Activated CD8-positive, alpha-beta memory T cell treated with anti-CD3 and anti-CD28 coated beads, Interleukin-2, amount 50 U/mL, for 4 hours (primary cell): ENCODE results near the gene MSANTD2.

ENCODE experiments used
- DNase-seq: peaks from one replicate; pipeline ENCODE4 v3.0.0-alpha.2; 2020

Gene MSANTD2

DNA sequence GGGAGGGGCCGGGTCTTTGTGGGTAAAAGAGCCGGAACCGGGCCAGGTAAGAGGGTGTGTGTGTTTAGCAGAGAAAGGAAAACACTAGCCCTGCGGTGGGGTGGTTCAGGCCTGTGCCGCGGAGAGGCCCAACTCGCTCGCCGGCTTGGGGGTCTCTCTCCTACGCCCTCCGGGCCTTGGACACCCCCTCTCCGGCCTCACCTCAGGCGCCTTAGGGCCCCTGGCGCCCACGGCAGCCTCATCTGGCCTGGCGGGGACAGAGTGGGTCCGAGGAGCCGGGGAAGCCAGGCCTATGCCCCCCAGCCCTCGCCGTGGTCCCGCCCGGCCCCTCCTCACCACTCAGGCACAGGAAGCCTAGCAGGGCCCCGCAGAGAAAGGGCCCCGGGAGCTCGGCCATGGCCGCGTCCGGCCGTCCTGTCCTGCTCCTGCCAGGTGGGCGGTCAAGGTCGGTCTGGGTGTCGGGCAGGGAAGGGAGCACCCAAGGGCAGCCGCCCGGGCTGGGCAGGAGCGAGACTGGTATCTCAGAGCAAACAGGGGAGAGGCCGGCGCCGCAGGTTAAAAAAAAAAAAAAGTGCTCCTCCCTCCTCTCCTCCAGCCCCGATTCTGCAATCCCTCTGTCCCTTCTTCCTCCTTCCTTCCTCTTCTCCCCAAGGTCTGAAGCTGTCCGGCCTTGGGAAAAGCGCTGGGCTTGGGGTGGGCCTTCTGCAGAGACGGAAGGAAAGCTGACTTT is 48.3 kb downstream of the MSANTD2 start, which contains the start of gene VSIG2:
TSS of gene VSIG2 (minus strand) at position 515 of the 730 bp plus-strand sequence. CDS start at position 397, 118 bp downstream.
- DNase-seq = no peak

DNA sequence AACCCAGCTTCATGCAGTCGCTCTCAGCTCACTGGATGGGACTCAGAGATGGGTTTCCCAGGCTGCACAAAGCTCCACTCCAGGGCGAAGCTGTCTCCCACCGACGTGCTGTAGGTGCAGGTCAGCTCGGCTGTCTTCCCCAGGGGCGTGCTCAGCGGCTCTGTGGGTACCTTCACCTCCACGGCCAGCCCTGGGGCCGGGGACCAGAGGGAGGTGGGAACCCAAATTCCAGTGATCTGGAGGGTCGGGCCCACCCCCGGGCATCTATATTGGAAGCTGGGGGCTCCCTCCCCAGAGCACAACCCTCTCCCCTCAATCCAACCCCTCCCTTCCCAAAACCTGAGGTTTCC is 48.8 kb downstream of the MSANTD2 start:
- DNase-seq = no peak

DNA sequence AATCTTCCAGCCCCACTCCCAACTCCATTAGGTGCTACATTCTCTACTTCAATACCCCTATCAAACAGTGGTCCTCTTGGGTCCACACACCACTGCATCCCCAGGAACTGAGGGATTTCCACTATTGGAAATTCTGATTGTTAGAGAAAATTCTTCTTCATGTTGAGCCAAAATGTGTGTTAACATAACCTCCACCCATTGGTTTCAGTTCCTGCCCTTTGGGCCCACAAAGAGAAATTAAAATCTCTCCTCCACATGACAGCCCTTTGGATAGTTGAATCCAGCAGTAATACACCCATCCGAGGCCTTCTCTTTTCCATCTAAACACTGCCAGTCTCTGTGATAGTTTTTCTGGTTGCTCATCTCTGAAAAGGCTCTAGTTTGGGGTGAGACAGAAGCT is 50.3 kb downstream of the MSANTD2 start:
- DNase-seq = no peak

DNA sequence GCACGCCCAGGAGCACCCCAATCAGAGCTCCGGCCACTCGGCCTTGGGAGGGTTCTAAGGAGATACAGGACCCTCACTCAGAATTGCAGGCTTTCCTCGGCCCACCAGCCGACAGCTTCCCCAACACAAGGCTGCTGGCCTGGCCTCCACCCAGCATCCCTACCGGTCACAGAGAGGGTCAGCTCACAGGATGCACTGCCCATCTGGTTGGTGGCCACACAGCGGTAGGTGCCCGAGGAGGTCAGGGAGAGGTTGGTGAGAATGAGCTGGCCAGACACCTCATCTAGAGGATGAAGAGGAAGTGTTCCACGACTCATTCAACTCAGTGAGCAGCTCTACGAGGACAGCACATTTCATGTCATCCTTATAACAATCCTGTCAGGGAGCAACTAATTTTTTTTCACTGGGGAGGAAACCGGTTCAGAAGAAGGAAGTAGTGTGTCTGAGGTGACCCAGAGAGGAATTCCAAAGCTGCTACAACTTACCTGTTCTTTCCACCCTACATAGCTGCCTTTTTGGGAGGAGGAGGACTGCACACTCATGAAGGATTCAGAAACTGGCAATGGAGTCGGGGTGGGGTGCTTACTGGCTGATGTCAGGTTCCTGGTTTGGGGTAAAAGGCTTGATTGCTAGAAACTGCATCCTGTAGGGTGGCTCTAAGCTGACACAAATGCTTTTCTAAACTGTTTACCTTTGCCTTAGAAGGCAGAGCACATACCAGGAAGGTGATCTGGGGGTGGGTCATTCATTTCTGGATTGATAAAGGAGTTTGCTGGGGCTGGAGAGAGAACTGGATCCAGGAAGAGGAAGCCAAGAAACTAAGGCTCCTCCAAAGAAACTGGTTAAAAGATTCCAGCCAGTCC is 51.5 kb downstream of the MSANTD2 start:
- DNase-seq = no peak

DNA sequence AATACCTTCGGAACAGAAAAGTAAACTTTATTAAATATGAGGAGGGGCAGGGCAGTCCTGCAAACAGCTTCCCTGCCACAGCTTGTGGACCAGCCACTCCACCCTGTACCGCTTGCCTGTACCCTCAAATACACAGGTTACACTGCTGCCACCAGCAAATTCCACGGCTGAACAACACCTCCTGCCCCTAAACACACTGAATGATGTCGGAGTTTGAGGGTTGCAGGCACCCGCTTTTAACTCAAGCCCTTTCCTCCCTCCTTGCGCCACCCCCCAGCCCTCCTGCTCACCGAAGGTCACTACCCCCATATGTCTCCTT is 52.1 kb downstream of the MSANTD2 start:
- DNase-seq = no peak

DNA sequence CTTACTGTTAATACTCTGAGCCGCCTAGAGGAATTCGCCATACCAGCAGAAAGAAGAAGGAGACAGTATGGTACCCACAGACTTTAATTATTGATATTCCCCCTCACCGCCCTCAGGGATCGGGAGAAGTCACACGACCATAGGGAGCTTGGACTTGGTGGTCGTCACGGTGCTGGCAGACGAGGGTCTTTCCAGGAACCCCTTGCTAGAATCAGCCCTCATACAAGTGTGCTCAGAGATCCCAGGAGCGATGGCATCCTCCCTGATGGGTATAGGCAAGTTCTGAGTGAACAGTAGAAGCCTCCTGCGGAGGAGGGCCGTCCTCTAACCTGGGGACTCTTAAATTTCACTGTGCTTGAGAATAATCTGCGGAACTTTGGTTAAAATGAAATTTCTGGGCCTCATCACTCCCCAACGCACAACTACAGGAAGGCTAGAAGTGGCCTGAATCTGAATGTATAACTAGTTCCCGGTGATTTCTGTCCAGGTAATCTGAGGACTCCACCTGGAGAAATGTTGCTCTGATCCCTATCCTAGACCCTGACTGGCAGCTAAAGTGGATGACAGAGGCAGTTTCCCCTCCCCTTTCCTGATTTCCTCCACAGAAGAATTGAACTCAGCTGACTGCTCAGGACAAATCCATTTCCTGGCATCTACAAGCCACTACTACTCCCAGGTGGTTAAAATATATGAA is 52.7 kb downstream of the MSANTD2 start:
- DNase-seq = no peak

DNA sequence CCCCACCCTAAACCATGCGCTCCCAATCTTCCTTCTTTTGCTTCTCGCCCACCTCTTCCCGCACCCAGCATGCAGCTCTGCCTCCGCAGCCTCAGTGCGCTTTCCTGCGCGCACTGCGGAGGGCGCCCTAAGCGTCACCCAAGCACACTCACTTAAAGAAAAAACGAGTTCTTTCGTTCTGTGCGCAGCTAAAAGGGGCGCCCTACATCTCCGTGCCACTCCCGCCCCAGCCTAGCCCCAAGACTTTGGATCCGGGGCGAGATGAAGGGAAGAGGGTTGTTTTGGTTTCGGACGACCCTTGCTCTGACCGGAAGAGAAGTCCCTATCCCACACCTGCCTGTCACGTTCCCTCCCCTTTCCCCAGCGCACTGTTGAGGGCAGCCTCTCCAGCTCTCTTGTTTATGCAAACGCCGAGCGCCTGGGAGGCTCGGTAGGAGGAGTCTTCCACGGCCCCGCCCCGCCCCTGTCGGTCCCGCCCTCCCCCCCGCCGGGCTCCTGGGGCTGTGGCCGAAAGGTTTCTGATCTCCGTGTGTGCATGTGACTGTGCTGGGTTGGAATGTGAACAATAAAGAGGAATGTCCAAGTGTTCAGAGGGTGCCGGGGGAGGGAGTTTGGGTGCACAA is 53.5 kb downstream of the MSANTD2 start:
- DNase-seq = peak; percentile 77

DNA sequence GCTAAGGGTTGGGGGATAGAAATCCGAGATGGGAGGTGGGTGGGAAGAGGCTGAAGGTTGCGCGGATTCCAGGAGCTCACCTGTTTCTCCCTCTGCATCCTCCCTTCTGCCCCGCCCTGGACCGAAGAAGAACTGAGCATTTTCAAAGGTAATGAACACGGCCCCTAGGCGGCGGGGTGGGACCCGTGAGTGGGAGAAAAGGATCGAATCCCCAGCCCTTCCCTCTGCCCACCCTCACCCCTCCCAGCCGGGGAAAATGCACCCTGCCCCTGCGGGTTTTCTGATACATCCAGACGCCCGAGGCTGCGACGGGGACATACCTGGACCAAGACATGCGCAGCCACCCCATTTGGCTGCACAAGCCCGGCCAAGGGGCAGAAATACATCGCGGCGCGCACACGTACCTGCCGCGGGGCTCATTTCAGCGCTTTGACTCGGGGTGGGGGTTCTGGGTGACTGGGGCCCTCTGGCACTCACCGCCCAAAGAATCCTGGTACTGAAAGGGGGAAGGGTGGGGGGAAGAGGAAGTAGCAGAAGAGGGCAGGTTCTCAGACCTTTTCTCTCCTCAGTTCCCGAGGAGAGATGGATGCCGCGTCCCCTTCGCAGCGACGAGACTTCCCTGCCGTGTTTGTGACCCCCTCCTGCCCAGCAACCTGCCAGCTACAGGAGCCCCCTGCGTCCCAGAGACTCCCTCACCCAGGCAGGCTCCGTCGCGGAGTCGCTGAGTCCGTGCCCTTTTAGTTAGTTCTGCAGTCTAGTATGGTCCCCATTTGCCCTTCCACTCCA is 54.2 kb downstream of the MSANTD2 start:
- DNase-seq = peak; percentile 38

DNA sequence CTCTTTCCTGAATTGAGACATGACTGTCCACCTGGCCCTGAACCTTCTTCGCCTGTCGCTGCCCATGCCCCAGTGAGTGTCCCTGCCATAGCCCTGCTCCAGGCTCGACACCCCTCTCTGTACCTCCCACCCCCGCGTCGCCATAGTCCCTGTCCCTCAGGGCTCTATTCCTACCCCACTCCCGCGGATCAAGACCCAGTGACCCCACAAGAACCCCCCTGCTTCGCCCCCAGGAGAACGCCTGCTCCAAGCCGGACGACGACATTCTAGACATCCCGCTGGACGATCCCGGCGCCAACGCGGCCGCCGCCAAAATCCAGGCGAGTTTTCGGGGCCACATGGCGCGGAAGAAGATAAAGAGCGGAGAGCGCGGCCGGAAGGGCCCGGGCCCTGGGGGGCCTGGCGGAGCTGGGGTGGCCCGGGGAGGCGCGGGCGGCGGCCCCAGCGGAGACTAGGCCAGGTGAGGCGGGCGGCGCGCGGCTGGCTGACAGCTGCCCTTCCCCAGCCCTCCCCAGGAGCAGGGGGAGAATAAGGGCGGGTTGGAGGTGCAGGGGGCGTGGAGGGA is 54.9 kb downstream of the MSANTD2 start:
- no peak for DNase-seq

DNA sequence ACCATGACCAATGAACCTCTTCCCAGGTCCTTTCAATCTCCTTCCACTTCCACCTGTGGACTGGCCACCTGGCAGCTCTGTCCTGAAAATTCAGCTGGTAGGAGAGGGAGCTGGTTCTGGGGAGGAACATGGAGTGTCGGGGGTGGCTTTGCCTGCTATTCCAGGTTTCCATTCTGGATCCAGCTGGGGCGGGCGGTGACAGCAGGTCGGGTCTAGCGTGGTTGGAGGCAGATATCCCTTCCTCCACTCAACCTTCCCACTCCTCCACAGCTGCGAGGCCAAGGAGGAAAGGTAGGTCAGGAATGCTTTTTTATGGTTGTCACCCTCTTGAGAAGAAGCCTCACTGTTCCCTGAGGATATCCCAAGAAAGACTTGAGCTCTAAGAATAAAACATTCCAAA is 57.2 kb downstream of the MSANTD2 start:
- DNase-seq = no peak

DNA sequence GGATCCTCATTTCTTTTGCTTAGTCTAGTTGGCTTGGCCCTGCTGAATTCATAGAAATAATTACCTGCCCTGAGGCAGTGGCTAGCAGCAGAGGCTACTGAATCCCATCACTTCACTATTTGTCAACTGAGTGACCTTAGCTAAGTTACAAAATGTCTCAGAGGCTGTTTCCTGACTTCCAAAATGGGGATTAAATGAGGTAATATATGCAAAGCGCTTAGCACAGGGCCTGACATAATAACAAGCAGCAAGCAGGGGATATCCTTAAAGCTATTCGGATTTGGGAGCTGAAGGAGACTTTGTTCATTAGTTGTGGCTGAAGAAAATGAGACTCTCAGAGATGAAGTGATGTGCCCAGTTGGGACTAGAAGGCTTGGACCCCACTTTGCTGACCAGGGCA is 57.7 kb downstream of the MSANTD2 start:
- DNase-seq = no peak

DNA sequence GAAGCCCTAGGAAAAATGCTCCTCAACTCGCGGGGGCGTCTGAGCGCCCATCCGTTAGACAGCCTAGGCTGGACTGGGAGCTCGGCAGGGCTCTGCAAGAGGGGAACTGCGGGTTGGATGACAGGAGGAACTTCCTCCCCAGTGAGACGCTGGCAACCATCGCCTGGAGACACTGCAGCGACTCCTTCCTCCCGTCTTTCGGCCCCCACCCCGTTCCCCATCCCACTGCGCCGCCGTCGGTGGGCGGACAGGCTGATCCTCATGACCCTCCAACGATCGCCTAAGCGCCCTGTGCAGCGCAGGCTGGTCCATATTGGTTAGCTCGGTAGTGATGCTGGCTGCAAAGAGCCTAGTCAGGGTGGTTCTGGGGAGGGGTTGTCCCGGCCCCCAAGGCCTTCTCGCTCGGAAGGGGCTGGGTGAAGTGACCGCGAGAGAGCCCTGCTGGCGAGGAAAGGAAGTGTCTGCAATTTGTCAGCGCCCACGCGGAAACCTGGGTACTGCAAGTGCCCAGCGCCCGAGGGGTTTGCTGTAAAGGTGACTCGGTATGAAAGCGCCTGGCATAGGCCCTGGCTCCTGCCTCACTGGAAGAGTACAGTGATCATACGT is 59.8 kb downstream of the MSANTD2 start:
- DNase-seq = peak; percentile 56

DNA sequence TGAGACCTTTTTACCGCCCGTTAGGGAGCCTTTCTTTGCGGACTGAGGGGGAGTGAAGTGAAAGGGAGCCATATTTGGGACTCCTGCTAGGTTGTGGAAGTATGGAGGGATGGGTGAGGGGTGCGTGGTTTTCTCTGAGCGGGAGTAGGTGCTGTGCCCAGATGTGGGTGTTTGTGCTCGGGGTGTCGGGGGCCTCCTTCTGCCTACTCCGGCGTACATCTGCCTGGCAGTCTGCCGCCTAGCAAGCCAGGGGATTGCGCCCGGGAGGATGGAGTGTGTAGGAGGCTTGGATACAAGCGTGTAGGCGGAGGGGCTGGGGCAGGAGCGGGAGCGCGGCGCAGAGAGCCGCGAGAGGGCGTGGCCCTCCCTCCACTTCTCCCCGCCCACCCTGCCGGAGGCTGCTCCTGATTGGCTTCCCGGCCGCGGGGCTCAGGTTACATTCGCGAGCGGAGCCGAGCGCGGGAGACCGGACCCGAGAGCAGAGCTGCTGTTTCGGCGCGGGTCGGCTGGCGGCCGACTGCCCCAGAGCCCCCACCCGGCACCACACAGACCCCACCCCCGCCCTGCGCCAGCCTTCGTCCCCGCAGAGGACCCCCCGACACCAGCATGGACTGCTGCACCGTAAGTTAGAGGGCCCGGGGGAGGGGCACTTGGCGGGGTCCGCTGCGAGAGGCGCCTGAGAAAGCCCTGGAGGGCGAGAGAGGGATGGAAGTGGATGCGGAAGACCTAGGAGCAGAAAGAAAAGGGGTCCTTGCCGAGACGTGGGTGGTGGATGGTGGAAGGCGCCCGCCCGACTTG is 60.5 kb downstream of the MSANTD2 start, which contains the start of gene NRGN:
TSS of gene NRGN (plus strand) at position 464 of the 798 bp plus-strand sequence. CDS start at position 607, 143 bp downstream.
- DNase-seq = peak; percentile 84

DNA sequence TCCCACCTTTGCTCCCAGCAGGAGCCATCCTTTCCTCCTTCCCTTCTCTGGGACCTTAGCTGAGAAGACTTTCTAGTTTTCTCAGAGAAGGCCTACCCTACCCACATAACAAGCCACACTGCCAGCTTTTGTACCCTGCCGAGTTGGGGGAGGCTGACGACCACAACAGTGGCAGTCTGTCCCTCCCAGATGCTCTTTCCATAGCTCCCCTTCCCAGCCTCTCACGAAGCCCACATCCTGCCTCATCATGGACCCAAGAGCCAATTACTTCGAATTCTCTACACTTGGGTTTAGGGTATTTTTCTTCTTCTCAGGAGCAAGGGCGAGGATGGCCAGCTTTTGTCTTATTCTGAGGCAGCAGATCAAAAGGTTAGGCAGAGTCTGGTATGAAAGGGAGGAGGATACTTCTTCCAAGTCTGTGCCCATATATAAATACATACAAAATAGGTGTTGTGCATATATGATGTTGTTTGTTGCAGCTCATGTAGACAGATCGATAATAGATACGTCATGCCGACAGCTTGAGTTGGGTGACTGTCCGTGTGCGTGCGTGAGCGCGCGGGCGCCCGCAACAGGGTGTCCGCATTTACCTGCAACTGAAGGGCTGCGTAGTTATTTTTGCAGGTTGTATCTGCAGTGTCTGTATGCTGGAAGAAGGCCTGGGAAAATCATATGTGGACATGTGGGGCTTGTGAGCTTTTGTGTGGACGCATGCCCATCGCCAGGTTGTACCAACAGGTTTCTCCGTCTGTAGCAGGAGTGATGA is 61.3 kb downstream of the MSANTD2 start:
- no peak for DNase-seq

DNA sequence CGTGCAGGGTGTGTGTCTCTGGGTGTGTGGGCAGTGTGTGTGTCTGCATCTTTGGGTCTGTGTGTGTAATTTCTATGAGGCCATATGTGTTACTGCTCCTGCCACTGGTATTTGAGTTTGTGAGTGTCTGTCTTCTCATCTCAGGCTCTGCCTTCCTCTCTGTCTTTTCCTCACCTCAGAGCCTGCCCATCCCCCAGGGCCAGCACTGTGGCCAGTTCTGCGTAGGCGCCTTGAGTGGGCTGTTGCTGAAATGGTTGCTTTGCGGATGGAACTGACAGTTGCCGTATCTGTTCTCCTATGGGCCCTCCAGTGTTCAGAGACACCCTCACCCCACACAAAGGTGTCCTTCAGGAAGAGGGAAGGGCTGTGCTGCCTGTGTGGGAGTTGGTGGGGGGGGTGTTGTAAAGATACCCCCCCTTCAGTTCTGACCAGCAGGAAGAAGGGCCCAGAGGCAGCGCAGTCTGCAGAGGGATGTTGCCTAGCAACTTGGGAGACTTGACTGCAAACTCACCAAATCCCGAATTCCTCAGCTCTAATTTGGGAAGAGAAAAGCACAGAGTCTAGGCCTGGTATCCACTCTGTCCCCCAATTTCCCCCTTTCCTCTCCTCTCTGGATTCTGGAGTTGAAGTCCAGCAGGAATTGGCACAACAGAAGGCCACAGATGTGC is 62.4 kb downstream of the MSANTD2 start:
- DNase-seq = no peak

DNA sequence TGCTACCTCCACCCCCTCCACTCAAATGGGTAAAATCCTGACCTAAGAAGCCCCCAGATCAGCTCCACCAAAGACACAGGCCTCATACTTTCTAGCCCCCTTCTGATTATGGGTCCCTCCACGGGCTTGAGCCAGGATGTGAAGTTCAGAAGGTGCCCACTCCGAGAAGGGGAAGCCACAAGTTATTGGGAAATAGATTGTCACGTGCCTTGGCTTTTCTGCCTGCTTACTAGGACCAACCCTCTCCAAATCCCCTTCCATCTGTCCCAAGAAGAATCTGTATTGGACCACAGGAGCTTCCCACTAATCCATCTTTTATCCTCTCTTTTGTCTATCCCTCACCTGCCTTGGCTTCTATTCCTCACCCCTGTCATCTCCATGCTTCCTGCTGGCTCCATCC is 63.5 kb downstream of the MSANTD2 start:
- no peak for DNase-seq

DNA sequence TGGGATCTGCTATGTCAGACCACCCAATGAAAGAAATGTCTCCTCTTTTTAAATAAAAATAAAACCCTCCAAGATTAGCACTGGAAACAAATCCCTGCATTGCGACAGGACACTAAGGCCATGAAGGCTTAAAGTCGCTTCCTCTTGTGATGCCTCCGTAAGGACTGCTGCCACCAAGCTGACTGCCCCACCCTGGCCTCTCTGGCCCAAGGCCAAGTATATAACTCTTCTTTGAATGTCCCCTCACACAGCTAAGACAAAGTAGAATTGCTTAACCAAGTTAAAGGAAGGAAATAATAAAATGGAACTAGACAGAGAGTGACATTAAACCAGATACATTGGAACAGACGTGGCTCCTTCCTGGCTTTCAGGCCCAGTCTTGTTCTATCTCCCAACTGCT is 68.0 kb downstream of the MSANTD2 start:
- no peak for DNase-seq

DNA sequence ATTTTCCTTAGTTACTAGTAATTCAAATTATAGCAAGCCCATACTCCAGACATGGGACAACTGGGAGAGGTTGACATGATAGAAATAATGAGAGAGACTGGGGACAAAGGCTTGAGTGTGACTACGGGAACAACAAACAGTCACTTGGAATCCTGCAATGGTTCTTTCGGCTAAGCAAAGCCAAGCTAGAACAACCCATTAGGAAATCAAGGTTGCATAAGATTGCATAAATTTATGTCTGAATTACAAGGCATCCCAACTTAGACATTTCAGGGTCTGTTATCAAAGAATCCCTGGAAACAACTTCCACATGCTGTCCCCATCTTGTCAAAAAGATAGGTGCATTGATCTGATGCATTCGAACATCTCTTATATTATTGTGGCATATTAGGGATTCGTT is 70.6 kb downstream of the MSANTD2 start:
- DNase-seq = no peak

DNA sequence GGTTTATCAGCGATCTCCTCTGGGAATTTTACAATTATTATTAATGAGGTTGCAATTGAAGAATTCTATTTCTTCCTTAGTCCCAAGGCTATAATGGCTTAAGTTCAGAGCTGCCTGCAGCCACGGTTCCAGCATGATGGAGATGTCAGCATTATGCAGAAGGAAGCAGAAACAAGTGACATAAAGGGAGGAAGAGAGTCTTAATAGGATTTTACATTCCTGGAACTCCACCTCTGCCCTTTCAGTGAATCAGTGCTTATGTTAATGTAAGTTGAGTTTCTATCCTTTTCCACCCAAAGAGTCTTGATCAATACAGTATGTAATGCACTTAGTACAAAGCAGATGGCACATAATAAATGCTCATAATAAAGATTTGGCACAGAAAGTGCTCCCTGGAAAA is 72.1 kb downstream of the MSANTD2 start:
- no peak for DNase-seq
